ENCODE results near the gene PDIA3.
"Not testable (repeated sequence)": the region's sequence is repeated elsewhere in the genome, so short reads cannot be mapped to it uniquely, and the experiment has no call there.

PDIA3 gene

GRCh38 chr15:43776718-43777266 is 30.6 kb downstream of the PDIA3 start, which contains the start of gene ELL3:
TSS of gene ELL3 (minus strand) at chr15:43776966. CDS start at chr15:43776901, 65 bp downstream.
- peak; percentile 76 to 82 for DNase-seq

- DNase-seq, result peak; percentile 80 to 81
These were observed 31.2 kb downstream of the PDIA3 start for GRCh38 chr15:43777267-43777914.

- no peak for DNase-seq
These were observed 32.8 kb downstream of the PDIA3 start for GRCh38 chr15:43779016-43779415.

GRCh38 chr15:43789409-43789808 is 43.2 kb downstream of the PDIA3 start:
- DNase-seq, result no peak

- peak; percentile 100 for DNase-seq
These were observed 45.9 kb downstream of the PDIA3 start, which contains the start of gene SERF2 for GRCh38 chr15:43791993-43792760. TSS of gene SERF2 (plus strand) at chr15:43792320. CDS start at chr15:43792377, 57 bp downstream.

- DNase-seq, result peak; percentile 34 to 38
These were observed 46.7 kb downstream of the PDIA3 start for GRCh38 chr15:43792761-43793476.

GRCh38 chr15:43793647-43794046 is 47.4 kb downstream of the PDIA3 start:
- DNase-seq, result no peak

GRCh38 chr15:43794269-43795037 is 48.2 kb downstream of the PDIA3 start:
- no peak for DNase-seq

GRCh38 chr15:43795197-43795596 is 49.0 kb downstream of the PDIA3 start:
- DNase-seq, result no peak

GRCh38 chr15:43795997-43796396 is 49.8 kb downstream of the PDIA3 start:
- DNase-seq, result no peak

- no peak for DNase-seq
These were observed 50.3 kb downstream of the PDIA3 start for GRCh38 chr15:43796566-43796965.

- DNase-seq, result no peak
These were observed 53.1 kb downstream of the PDIA3 start for GRCh38 chr15:43799209-43799944.

- no peak for DNase-seq
These were observed 53.7 kb downstream of the PDIA3 start, which contains the start of gene SERINC4 for GRCh38 chr15:43799945-43800285. TSS of gene SERINC4 (minus strand) at chr15:43800220. CDS start at chr15:43799986, 234 bp downstream.

GRCh38 chr15:43800286-43801141 is 54.3 kb downstream of the PDIA3 start, which contains the start of gene HYPK:
TSS of gene HYPK (plus strand) at chr15:43800599. CDS start at chr15:43800623, 24 bp downstream.
- DNase-seq, result peak; percentile 90

GRCh38 chr15:43802676-43803075 is 56.4 kb downstream of the PDIA3 start:
- not testable (repeated sequence) for DNase-seq

GRCh38 chr15:43808435-43808950 is 62.3 kb downstream of the PDIA3 start:
- DNase-seq, result no peak

GRCh38 chr15:43808960-43809678 is 62.9 kb downstream of the PDIA3 start:
- no peak for DNase-seq

GRCh38 chr15:43815064-43815463 is 68.8 kb downstream of the PDIA3 start:
- DNase-seq, result not testable (repeated sequence)

GRCh38 chr15:43821505-43821904 is 75.3 kb downstream of the PDIA3 start:
- DNase-seq, result no peak
